Measurements from ENCODE around the gene SLC35G1.

SLC35G1 gene

GRCh38 chr10:93938140-93938539 lies 44.4 kb downstream of the SLC35G1 start:
- no peaks in the 10 kb centered on the region for H3K36me3 ChIP-seq (ENCODE audit: low read length)
- no peak overlapping the region for H3K4me2 ChIP-seq (ENCODE audit: low read depth, low read length, poor library complexity, severe bottlenecking)
- no peaks in the 10 kb centered on the region for H4K20me1 ChIP-seq (ENCODE audit: low read depth, low read length)
- no peak overlapping the region for H3K27ac ChIP-seq (ENCODE audit: low read depth, low read length)
- no peak overlapping the region for H3K4me3 ChIP-seq (ENCODE audit: insufficient read depth, low read length, poor library complexity, severe bottlenecking)
- no peaks in the 10 kb centered on the region for H3F3A ChIP-seq (ENCODE audit: insufficient read depth)
- no peaks in the 10 kb centered on the region for H3K9me3 ChIP-seq (ENCODE audit: insufficient read depth, low read length)
- H2AFZ ChIP-seq (ENCODE audit: low read depth, low read length, severe bottlenecking) = no peak overlapping the region
- no peaks in the 10 kb centered on the region for H3K79me2 ChIP-seq (ENCODE audit: insufficient read depth, low read length)
- TF ChIP-seq, protein P1, sequence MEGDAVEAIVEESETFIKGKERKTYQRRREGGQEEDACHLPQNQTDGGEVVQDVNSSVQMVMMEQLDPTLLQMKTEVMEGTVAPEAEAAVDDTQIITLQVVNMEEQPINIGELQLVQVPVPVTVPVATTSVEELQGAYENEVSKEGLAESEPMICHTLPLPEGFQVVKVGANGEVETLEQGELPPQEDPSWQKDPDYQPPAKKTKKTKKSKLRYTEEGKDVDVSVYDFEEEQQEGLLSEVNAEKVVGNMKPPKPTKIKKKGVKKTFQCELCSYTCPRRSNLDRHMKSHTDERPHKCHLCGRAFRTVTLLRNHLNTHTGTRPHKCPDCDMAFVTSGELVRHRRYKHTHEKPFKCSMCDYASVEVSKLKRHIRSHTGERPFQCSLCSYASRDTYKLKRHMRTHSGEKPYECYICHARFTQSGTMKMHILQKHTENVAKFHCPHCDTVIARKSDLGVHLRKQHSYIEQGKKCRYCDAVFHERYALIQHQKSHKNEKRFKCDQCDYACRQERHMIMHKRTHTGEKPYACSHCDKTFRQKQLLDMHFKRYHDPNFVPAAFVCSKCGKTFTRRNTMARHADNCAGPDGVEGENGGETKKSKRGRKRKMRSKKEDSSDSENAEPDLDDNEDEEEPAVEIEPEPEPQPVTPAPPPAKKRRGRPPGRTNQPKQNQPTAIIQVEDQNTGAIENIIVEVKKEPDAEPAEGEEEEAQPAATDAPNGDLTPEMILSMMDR (IDR thresholded peaks at IDR 0.05; ENCODE audit: insufficient read depth, low read length, poor library complexity, severe bottlenecking) = no peak
- no peaks in the 10 kb centered on the region for H3K27me3 ChIP-seq (ENCODE audit: low read length)
- no peaks in the 10 kb centered on the region for H3K9me2 ChIP-seq (replicated peaks; ENCODE audit: insufficient read depth, low read length)
- no peak overlapping the region for H3K9ac ChIP-seq (ENCODE audit: low read length)

DNA sequence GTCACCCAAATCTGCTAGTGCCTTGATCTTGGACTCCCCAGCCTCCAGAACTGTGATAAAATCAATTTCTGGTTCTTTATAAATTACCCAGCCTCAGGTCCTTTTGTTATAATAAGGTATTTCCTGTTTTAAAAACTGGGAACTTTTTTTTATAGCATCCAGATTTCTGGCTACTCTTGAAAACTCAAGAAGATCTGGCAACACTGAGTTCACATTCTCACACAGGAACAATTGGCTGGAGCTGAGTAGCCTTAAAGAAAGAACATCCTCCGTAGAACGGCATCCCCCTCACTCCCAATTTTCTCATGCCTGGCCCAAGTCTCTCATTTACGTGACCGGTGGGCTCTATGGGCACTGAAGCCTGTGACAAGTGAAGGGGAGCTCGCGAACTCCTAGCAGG lies 47.1 kb downstream of the SLC35G1 start:
- no peaks in the 10 kb centered on the region for H3F3A ChIP-seq (ENCODE audit: insufficient read depth)
- no peaks in the 10 kb centered on the region for H3K9me2 ChIP-seq (replicated peaks; ENCODE audit: insufficient read depth, low read length)
- TF ChIP-seq, protein P1 (IDR thresholded peaks at IDR 0.05; ENCODE audit: insufficient read depth, low read length, poor library complexity, severe bottlenecking) = no peak
- no peak for TF ChIP-seq EZH2phosphoT487 (conservative IDR thresholded peaks at IDR 0.05; ENCODE audit: low read length)
- H3K79me2 ChIP-seq (ENCODE audit: insufficient read depth, low read length) = no peaks in the 10 kb centered on the region
- H3K27me3 ChIP-seq (ENCODE audit: low read length) = 0 out of 2 replicates have a peak, but pooled peaks cover under 1% of the 10 kb centered on the region
- no peak overlapping the region for H3K4me3 ChIP-seq (ENCODE audit: insufficient read depth, low read length, poor library complexity, severe bottlenecking)
- H3K9me3 ChIP-seq (ENCODE audit: insufficient read depth, low read length) = no peaks in the 10 kb centered on the region
- no peak overlapping the region for H3K27ac ChIP-seq (ENCODE audit: low read depth, low read length)
- H3K9ac ChIP-seq (ENCODE audit: low read length) = no peak overlapping the region
- H3K4me2 ChIP-seq (ENCODE audit: low read depth, low read length, poor library complexity, severe bottlenecking) = no peak overlapping the region
- H2AFZ ChIP-seq (ENCODE audit: low read depth, low read length, severe bottlenecking) = no peak overlapping the region
- no peaks in the 10 kb centered on the region for H4K20me1 ChIP-seq (ENCODE audit: low read depth, low read length)
- no peaks in the 10 kb centered on the region for H3K36me3 ChIP-seq (ENCODE audit: low read length)

DNA sequence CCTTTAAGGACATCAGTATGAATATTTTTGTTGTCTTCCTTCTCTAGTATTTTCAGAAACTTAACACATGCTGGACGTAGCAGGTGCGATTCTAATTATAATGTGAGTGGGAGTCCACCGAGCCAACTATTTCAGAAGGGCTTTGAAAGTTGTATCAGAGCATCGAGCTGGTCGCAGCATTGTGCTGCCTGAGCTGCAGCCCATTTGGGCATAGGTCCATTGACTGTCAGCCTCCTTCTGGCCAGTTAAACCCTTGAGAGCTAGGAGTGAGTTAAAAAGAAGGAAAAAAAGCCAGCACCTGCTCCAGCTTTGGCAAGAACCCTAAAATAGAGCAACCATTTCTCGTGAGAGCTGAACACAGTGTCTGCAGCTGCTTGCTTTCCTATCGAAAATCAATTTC lies 47.8 kb downstream of the SLC35G1 start:
- Histone ChIP-seq H3K9me2 (replicated peaks; ENCODE audit: insufficient read depth, low read length) (no peaks in the 10 kb centered on the region), H3K79me2 (ENCODE audit: insufficient read depth, low read length) (no peaks in the 10 kb centered on the region), H4K20me1 (ENCODE audit: low read depth, low read length) (no peaks in the 10 kb centered on the region), H3K4me2 (ENCODE audit: low read depth, low read length, poor library complexity, severe bottlenecking) (no peak overlapping the region), H3K4me3 (ENCODE audit: insufficient read depth, low read length, poor library complexity, severe bottlenecking) (no peak overlapping the region), H3K27me3 (ENCODE audit: low read length) (0 out of 2 replicates have a peak, but pooled peaks cover 3% of the 10 kb centered on the region), H3K9ac (ENCODE audit: low read length) (no peak overlapping the region), H3K36me3 (ENCODE audit: low read length) (no peaks in the 10 kb centered on the region), H2AFZ (ENCODE audit: low read depth, low read length, severe bottlenecking) (no peak overlapping the region), H3K27ac (ENCODE audit: low read depth, low read length) (no peak overlapping the region), H3F3A (ENCODE audit: insufficient read depth) (no peaks in the 10 kb centered on the region), H3K9me3 (ENCODE audit: insufficient read depth, low read length) (no peaks in the 10 kb centered on the region)
- TF ChIP-seq EZH2phosphoT487 (conservative IDR thresholded peaks at IDR 0.05; ENCODE audit: low read length) = no peak
- TF ChIP-seq, protein P1 (IDR thresholded peaks at IDR 0.05; ENCODE audit: insufficient read depth, low read length, poor library complexity, severe bottlenecking) = no peak
